Stimulated activated memory B cell treated with anti-CD40 and anti-IgM and Interleukin-4, amounts not matched to agents 10 μg/mL and 1 μg/mL and 100 μg/mL, for 72 hours (primary cell): ENCODE measurements around the gene RAB39A.
"Not testable (repeated sequence)": the region's sequence is repeated elsewhere in the genome, so short reads cannot be mapped to it uniquely, and the experiment has no call there.

Source experiments
- ATAC-seq: fragments of 150-1000 bp; cut with Tn5 transposase; 2 replicates; pipeline ENCODE4 v1.10.0; 2021
- H3K27ac Mint-ChIP-seq: one replicate; pipeline ENCODE4 v1.8.0; 2022; ENCODE audit warnings: mild to moderate bottlenecking, mixed read lengths
- H3K27me3 Mint-ChIP-seq: one replicate; pipeline ENCODE4 v1.8.0; 2022; ENCODE audit warnings: mixed read lengths
- H3K36me3 Mint-ChIP-seq: one replicate; pipeline ENCODE4 v1.8.0; 2022; ENCODE audit warnings: mixed read lengths
- H3K4me1 Mint-ChIP-seq: one replicate; pipeline ENCODE4 v1.8.0; 2022; ENCODE audit warnings: mixed read lengths
- H3K4me3 Mint-ChIP-seq: one replicate; pipeline ENCODE4 v1.8.0; 2022; ENCODE audit warnings: mild to moderate bottlenecking, moderate library complexity, mixed read lengths
- H3K9me3 Mint-ChIP-seq: one replicate; pipeline ENCODE4 v1.8.0; 2022; ENCODE audit warnings: mixed read lengths

Gene RAB39A, protein sequence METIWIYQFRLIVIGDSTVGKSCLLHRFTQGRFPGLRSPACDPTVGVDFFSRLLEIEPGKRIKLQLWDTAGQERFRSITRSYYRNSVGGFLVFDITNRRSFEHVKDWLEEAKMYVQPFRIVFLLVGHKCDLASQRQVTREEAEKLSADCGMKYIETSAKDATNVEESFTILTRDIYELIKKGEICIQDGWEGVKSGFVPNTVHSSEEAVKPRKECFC

DNA sequence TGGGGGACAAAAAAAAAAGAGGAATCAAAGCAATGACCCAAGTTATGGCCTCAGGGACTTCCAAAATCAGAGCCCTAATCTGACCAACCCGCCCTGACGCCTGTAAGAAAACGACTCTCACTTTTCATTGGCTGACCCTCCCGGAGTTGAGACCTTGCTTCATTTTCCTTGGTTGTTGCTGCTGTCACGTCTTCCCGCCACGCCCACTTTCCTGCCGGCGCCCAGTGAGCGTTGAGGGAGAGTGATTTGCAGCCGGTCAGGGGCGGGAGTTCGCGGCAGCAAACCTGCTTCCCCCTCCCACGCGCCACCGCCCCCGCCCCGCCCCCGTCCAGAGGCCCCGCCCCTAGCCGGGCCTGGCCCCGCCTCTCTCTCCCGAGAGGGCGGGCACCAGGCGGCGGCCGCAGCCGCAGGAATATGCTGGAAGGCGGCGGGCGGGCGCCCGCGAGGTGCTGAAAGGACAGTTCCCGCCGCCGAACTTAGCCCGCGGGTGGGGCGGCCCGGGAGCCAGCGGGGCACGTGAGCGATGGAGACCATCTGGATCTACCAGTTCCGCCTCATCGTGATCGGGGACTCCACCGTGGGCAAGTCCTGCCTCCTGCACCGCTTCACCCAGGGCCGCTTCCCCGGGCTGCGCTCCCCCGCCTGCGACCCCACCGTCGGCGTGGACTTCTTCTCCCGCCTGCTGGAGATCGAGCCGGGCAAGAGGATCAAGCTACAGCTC lies at the start of gene RAB39A:
RAB39A (plus strand) TSS at position 403 of the 721 bp plus-strand sequence; CDS start at position 524, 121 bp downstream.
- Mint-ChIP-seq H3K9me3 (no peaks in the 10 kb centered on the region), H3K4me3 (peak within 1 kb of the TSS; percentile 93), H3K27ac (peak within 1 kb of the TSS; percentile 86), H3K27me3 (no peaks in the 10 kb centered on the region), H3K36me3 (no peaks in the 10 kb centered on the region), H3K4me1 (peaks cover 29% of the 10 kb centered on the region)
- ATAC-seq: peak; percentile 96

DNA sequence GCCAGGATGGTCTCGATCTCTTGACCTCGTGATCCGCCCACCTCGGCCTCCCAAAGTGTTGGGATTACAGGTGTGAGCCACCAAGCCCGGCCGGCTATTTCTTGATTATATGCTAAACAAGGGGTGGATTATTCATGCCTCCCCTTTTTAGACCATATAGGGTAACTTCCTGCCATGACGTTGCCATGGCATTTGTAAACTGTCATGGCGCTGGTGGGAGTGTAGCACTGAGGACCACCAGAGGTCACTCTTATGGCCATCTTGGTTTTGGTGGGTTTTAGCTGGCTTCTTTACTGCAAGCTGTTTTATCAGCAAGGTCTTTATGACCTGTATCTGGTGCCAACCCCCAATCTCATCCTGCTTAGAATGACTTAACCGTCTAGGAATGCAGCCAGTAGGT lies 46.8 kb upstream of the RAB39A start:
- H3K36me3 Mint-ChIP-seq, H3K4me3 Mint-ChIP-seq, H3K27me3 Mint-ChIP-seq, H3K9me3 Mint-ChIP-seq, H3K4me1 Mint-ChIP-seq, ATAC-seq, H3K27ac Mint-ChIP-seq: not testable (repeated sequence)

DNA sequence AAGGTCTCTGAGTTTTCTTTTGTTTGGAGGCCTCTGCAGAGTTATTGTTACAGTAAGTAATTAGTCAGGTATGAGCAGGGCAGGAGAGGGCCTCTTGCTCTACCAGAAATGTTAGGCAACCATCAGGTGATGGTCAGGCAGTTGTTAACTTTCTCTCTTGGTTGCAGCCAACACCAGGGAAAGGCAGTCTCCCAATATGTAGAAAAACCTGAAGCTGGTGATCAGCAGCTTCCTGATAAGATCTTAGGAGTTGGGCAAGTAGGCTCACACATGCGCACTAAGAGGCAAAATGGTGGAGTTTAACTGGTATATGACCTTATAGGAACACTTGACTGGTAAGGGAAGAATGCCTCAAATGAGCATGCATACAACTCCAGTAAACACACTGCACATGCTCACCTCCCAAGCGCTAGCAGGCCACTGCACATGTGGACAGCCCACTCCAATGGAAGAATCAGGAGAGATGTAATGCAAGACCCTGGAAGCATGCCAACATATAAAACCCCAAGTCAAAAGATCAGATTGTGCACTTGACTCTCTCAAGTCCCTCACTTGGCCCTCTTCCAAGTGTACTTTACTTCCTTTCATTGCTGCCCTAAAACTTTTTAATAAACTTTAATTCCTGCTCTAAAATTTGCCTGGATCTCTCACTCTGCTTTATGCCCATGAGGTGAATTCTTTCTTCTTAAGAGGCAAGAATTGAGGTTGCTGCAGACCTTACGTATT lies 46.0 kb upstream of the RAB39A start:
- no peak for ATAC-seq
- Mint-ChIP-seq H3K4me1 (no peaks in the 10 kb centered on the region), H3K27ac (no peak overlapping the region), H3K9me3 (no peaks in the 10 kb centered on the region), H3K27me3 (no peaks in the 10 kb centered on the region), H3K36me3 (no peaks in the 10 kb centered on the region), H3K4me3 (no peak overlapping the region)

DNA sequence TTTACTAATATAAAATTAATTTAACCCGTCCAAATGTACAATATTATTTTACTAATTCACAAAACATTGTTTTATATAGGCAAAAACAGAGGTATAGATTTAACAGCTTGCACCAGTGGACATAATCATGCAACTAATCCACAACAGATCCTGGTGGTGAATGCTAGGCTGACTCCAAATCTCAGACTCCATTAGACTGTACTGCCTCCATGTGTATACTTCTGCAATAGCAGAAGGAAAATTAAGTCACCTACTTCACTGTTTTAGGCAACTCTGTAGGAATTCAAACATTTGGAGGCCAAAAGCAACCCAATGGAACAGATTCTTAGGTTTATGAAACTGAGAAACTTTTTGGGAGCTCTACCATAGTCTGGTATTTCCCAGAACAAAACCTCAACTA lies 30.0 kb upstream of the RAB39A start:
- H3K27me3 Mint-ChIP-seq: peaks cover 13% of the 10 kb centered on the region
- no peaks in the 10 kb centered on the region for H3K9me3 Mint-ChIP-seq
- no peak overlapping the region for H3K27ac Mint-ChIP-seq
- no peak overlapping the region for H3K4me3 Mint-ChIP-seq
- no peaks in the 10 kb centered on the region for H3K4me1 Mint-ChIP-seq
- peak; percentile 67 for ATAC-seq
- no peaks in the 10 kb centered on the region for H3K36me3 Mint-ChIP-seq

DNA sequence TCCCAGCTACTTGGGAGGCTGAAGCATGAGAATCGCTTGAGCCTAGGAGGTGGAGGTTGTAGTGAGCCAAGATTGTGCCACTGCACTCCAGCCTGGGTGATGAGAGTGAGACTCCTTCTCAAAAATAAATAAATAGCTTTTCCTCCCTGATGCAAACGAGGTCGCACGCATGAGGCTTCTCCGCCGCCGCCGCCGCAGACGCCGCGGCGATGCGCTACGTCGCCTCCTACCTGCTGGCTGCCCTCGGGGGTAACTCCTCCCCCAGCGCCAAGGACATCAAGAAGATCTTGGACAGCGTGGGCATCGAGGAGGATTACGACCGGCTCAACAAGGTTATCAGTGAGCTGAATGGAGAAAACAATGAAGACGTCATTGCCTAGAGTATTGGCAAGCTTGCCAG lies 20.0 kb upstream of the RAB39A start:
- peaks cover 6% of the 10 kb centered on the region for H3K4me1 Mint-ChIP-seq
- no peak overlapping the region for H3K27ac Mint-ChIP-seq
- no peaks in the 10 kb centered on the region for H3K36me3 Mint-ChIP-seq
- peaks cover 37% of the 10 kb centered on the region for H3K27me3 Mint-ChIP-seq
- no peaks in the 10 kb centered on the region for H3K9me3 Mint-ChIP-seq
- H3K4me3 Mint-ChIP-seq: no peak overlapping the region
- no peak for ATAC-seq

DNA sequence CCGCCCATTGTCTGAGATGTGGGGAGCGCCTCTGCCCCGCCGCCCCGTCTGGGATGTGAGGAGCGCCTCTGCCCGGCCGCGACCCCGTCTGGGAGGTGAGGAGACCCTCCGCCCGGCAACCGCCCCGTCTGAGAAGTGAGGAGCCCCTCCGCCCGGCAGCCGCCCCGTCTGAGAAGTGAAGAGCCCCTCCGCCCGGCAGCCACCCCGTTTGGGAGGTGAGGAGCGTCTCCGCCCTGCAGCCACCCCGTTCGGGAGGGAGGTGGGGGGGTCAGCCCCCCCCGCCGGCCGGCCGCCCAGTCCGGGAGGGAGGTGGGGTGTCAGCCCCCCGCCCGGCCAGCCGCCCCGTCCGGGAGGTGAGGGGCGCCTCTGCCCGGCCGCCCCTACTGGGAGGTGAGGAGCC lies 15.8 kb upstream of the RAB39A start:
- H3K27me3 Mint-ChIP-seq: peaks cover 27% of the 10 kb centered on the region

DNA sequence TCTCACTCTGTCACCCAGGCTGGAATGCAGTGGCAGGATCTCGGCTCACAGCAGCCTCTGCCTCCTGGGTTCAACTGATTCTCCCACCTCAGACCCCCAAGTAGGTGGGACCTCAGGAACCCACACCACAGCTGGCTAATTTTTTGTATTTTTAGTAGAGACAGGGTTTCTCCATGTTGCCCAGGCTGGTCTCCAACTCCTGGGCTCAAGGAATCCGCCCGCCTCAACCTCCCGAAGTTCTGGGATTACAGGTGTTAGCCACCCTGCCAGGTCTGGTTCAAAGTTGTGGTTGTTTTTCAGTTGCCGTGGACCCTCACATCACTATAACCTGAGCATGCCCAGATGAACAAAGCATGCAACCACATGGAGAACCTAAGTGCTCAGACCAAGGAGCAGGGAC lies 13.0 kb upstream of the RAB39A start:
- Mint-ChIP-seq H3K4me3 (no peak overlapping the region), H3K36me3 (no peaks in the 10 kb centered on the region), H3K27me3 (peaks cover 19% of the 10 kb centered on the region), H3K27ac (no peak overlapping the region), H3K4me1 (peaks cover 8% of the 10 kb centered on the region), H3K9me3 (no peaks in the 10 kb centered on the region)
- no peak for ATAC-seq

More for the DNA sequence above, 15.8 kb upstream of the RAB39A start:
- not testable (repeated sequence) for H3K9me3 Mint-ChIP-seq, ATAC-seq, H3K4me3 Mint-ChIP-seq, H3K36me3 Mint-ChIP-seq, H3K27ac Mint-ChIP-seq
- H3K4me1 Mint-ChIP-seq: peaks cover 15% of the 10 kb centered on the region

DNA sequence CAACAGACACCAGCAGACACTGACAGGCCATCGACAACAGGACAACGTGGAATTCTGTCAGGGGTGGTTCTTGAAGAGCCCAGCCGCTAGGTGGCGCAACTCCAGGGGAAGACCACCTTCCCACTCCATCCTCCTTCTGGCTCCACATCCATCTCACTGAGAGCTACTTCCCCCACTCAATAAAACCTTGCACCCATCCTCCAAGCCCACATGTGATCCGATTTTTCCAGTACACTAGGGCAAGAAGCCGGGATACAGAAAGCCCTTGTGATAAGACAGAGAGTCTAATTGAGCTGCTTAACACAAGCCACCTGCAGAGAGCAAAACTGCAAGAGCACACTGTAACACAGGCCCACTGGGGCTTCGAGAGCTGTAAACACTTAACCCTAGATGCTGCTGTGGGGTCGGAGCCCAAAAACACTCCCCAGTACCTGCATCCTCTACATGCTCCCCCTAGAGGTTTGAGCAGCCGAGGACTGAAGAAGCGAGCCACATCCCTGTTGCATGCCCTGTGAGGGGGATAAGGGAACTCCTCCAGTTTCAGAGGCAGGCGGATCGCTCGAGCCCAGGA lies 11.5 kb upstream of the RAB39A start:
- Mint-ChIP-seq H3K9me3 (no peaks in the 10 kb centered on the region), H3K4me3 (no peak overlapping the region), H3K36me3 (no peaks in the 10 kb centered on the region), H3K27me3 (peaks cover 9% of the 10 kb centered on the region), H3K4me1 (peaks cover 8% of the 10 kb centered on the region), H3K27ac (no peak overlapping the region)
- ATAC-seq: no peak

DNA sequence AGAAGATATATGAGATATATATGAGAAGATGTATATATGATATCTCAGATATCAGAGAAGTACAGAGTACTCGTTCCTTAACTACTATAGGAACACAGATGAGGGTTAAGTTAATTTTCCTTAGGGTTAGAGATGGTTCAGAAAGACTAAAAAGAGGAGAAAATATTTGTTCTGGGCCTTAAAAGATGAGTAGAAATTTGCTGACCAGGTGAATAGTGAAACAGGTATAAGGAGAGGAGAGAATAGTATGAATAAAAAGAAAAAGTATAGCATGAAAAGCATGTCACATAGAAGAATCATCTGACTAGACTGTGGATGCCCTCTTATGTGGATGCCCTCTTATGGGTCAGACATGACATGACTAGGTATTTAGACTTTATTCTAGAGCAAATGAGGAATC lies 6.3 kb upstream of the RAB39A start:
- Mint-ChIP-seq H3K9me3 (no peaks in the 10 kb centered on the region), H3K4me3 (no peak overlapping the region), H3K36me3 (no peaks in the 10 kb centered on the region), H3K27ac (no peak overlapping the region), H3K27me3 (peaks cover 9% of the 10 kb centered on the region), H3K4me1 (peaks cover 13% of the 10 kb centered on the region)
- ATAC-seq: no peak

DNA sequence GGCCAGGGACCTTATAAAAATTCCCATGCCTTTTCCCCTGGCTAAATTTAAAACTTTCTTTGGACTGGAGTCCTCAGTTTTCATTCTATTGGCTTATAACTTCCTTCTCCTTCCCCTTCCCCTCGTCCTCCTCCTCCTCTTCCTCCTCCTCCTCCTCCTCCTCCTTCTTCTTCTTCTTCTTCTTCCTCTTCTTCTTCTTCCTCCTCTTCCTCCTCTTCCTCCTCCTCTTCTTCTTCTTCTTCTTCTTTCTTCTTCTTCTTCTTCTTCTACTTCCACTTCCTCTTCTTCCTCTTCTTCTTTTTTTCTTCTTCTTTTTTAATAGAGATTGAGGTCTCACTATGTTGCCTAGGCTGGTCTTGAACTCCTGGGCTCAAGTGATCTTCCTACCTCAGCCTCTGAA lies 4.7 kb upstream of the RAB39A start:
- Mint-ChIP-seq H3K27ac (peak overlapping the region; percentile 6), H3K4me1 (peaks cover 13% of the 10 kb centered on the region)
- H3K4me3 Mint-ChIP-seq, H3K9me3 Mint-ChIP-seq, H3K36me3 Mint-ChIP-seq, H3K27me3 Mint-ChIP-seq, ATAC-seq: not testable (repeated sequence)

DNA sequence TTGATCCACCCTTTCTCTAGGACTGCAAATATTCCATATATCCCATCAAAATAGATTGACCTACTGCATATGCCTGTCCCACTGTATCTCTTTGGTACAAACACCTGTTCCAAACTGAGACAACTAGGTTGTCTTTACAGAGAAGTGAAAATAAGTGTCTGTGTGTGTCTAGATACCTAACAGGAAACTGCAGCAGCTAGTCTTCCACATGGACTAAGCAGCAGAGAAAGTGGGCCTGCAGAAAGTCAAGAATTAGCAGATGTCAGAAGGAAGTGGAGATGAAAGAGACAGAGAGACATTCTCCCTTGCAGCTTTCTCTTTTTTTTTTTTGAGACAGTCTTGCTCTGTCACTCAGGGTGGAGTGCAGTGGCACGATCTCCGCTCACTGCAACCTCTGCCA lies 3.9 kb upstream of the RAB39A start:
- no peak for ATAC-seq
- Mint-ChIP-seq H3K27ac (peak overlapping the region; percentile 6), H3K36me3 (no peaks in the 10 kb centered on the region), H3K9me3 (no peaks in the 10 kb centered on the region), H3K4me1 (peaks cover 19% of the 10 kb centered on the region), H3K4me3 (no peak overlapping the region), H3K27me3 (no peaks in the 10 kb centered on the region)

DNA sequence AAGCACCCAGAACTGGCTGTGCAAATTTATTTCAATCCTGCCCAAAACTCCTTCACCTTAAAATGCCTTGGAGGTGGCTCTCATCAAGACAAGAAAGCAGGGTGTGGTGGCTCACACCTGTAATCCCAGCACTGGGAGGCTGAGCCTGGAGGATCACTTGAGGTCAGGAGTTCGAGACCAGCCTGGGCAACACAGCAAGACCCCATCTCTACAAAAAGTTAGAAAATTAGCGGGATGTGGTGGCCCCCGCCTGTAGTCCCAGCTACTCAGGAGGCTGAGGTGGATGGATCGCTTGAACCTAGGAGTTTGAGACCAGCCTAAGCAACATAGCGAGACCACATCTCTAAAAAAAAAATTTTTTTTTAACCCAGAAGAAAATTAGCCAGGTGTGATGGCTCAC lies 689 bp upstream of the RAB39A start:
- Mint-ChIP-seq H3K4me3 (peak overlapping the region; percentile 93), H3K27me3 (no peaks in the 10 kb centered on the region), H3K36me3 (no peaks in the 10 kb centered on the region), H3K27ac (peak overlapping the region; percentile 86), H3K4me1 (peaks cover 29% of the 10 kb centered on the region), H3K9me3 (no peaks in the 10 kb centered on the region)
- ATAC-seq: no peak

DNA sequence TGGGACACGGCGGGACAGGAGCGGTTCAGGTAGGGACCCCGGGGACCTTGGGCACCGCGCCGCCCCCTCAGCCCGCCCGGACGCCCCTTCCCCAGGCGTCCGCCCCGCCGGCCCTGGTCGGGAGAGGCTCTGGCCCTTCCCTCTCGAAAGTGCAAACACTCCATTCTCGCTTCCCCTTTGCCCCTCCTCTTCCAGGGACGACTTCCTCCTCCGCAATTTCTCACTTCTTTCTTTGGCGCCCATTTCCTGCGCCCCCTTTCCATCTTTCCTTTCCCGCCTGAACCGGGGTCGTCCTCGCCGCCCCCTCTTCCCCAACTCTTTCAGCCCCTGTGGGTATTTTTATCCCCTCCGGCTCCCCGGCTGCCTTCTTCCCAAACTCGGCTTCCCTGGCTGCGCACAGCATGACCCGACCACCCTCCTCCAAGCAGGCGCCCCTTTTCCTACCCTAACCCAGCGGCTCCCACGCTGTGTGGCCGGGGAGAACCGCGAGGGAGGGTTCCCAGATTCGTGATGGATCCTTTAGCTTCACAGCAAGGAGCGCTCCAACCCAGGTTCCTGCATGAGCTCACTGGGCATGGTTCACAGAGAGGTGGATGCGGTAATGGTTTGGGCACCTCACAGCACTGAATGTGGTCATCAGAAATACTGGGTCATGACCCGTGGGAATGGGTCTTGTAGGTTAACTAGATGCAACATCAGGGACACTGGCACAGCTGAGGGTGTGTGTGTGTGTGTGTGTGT lies 689 bp downstream of the RAB39A start:
- peaks cover 22% of the 10 kb centered on the region for H3K4me1 Mint-ChIP-seq
- peak; percentile 44 for ATAC-seq
- peak overlapping the region; percentile 93 for H3K4me3 Mint-ChIP-seq
- H3K27ac Mint-ChIP-seq: peak overlapping the region; percentile 86
- H3K36me3 Mint-ChIP-seq: no peaks in the 10 kb centered on the region
- no peaks in the 10 kb centered on the region for H3K9me3 Mint-ChIP-seq
- H3K27me3 Mint-ChIP-seq: no peaks in the 10 kb centered on the region

DNA sequence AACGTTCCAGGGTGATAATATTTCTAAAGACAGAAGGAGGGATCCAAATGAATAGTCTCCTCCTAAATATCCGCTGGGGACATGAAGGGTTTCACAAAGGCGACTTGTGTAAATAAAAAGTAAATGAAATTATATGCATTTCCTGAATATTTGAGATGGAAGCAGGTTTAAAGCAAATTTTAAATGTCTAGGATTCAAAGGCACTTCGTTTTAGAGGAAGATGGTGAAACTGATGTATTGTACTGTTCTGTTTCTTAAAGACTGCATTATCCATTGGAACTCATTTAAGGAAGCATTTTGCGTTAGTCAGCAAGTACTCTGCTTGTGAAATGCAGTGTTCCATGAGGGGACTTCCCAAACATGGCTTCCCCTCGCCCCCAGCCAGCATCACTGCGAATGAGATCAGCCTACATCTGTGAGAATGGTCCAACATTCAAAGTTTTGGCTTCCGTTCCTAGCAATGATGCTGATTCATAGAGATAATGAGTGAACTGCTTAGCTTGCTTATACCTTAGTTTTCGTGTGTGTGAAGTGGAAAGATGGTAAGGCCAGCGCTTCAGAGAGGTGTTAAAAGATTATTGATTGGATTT lies 1.5 kb downstream of the RAB39A start:
- peaks cover 16% of the 10 kb centered on the region for H3K4me1 Mint-ChIP-seq
- H3K36me3 Mint-ChIP-seq: peaks cover under 1% of the 10 kb centered on the region
- H3K4me3 Mint-ChIP-seq: peak overlapping the region; percentile 93
- H3K9me3 Mint-ChIP-seq: no peaks in the 10 kb centered on the region
- no peak for ATAC-seq
- no peaks in the 10 kb centered on the region for H3K27me3 Mint-ChIP-seq
- peak overlapping the region; percentile 86 for H3K27ac Mint-ChIP-seq

DNA sequence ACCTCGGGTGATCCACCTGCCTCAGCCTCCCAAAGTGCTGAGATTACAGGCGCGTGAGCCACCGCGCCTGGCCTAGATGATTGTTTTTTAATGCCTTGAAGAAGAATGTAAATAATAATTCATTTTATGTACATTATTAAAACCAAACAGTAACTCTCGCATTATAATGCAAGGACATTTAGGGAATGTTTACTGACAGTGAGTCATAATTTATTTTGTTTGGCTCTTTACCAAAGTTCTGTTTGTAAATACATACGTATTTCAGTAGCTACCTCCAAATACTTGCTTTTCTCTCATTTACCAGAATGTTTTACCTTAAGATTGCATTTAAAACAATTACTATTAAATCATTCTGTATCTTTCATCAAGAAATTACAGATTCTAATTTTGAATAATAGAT lies 3.0 kb downstream of the RAB39A start:
- peaks cover 8% of the 10 kb centered on the region for H3K36me3 Mint-ChIP-seq
- H3K27ac Mint-ChIP-seq: no peak overlapping the region

More for the DNA sequence above, 3.0 kb downstream of the RAB39A start:
- peaks cover 16% of the 10 kb centered on the region for H3K4me1 Mint-ChIP-seq
- no peak overlapping the region for H3K4me3 Mint-ChIP-seq
- no peaks in the 10 kb centered on the region for H3K27me3 Mint-ChIP-seq
- H3K9me3 Mint-ChIP-seq: no peaks in the 10 kb centered on the region
- no peak for ATAC-seq
